ENCODE data around the gene GFRA1.

DNA sequence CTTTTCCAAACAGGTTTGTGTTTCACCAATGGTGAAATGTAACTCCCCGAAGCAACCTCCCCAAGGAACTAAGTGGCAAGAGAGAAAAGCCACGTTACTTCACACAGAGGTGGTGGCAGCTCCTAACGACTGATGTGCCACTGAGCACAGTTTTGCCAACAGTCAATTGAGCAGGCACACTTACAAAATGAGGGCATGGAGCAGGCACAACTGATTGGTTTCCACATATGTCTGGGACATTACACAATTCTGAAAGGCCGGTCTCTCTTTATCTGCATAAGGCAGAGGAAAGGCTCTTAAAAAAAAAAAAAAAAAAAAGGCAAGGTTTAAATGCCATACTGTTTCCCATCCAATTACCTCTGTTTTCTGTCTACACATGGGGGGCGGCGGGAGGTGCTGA lies 86.7 kb downstream of the GFRA1 start:
- TF ChIP-seq CTCF (IDR thresholded peaks at IDR 0.05) (no peak), EP300 (IDR thresholded peaks at IDR 0.05) (no peak)
